MM.1S (cell line): ENCODE measurements around the gene SPEG.

Source experiments
- DNase-seq: peaks from one replicate; pipeline ENCODE4 v3.0.0-alpha.2; 2015
- H2AFZ ChIP-seq: fragments of 300-600 bp; sonication (generic); 2 replicates; pipeline ENCODE4 v1.6.0; 2016; ENCODE audit warnings: antibody characterized with exemption, low read length
- H3F3A ChIP-seq: fragments of 300-600 bp; sonication (generic); 2 replicates; pipeline ENCODE4 v1.6.1; 2016; ENCODE audit warnings: mild to moderate bottlenecking, antibody characterized with exemption, low read length, moderate library complexity, mixed read lengths; ENCODE audit not compliant: insufficient read depth
- H3K27ac ChIP-seq: fragments of 300-600 bp; sonication (generic); 2 replicates; pipeline ENCODE4 v1.5.1; 2016; ENCODE audit warnings: mild to moderate bottlenecking, low read length
- H3K27me3 ChIP-seq: fragments of 300-600 bp; sonication (generic); replicated peaks from 2 replicates; pipeline ENCODE4 v1.6.0; 2016; ENCODE audit warnings: low read length; ENCODE audit not compliant: insufficient read depth
- H3K36me3 ChIP-seq: fragments of 300-600 bp; sonication (generic); replicated peaks from 2 replicates; pipeline ENCODE4 v1.6.1; 2016; ENCODE audit warnings: mild to moderate bottlenecking, low read length, mixed read lengths; ENCODE audit not compliant: insufficient read depth
- H3K4me1 ChIP-seq: fragments of 300-600 bp; sonication (generic); 2 replicates; pipeline ENCODE4 v1.6.1; 2016; ENCODE audit warnings: low read length, mixed read lengths
- H3K4me2 ChIP-seq: fragments of 300-600 bp; sonication (generic); 2 replicates; pipeline ENCODE4 v1.6.0; 2016; ENCODE audit warnings: low read depth, low read length
- H3K4me3 ChIP-seq: fragments of 300-600 bp; sonication (generic); 2 replicates; pipeline ENCODE4 v1.5.1; 2016; ENCODE audit warnings: low read length, mixed read lengths
- H3K79me2 ChIP-seq: fragments of 300-600 bp; sonication (generic); 2 replicates; pipeline ENCODE4 v1.6.1; 2016; ENCODE audit warnings: mixed run types, low read length, mixed read lengths
- H3K9ac ChIP-seq: fragments of 300-600 bp; sonication (generic); 2 replicates; pipeline ENCODE4 v1.6.1; 2016; ENCODE audit warnings: low read length, mixed read lengths
- H3K9me2 ChIP-seq: fragments of 300-600 bp; sonication (generic); replicated peaks from 2 replicates; pipeline ENCODE4 v1.6.1; 2016; ENCODE audit warnings: mild to moderate bottlenecking, low read length, mixed read lengths; ENCODE audit not compliant: insufficient read depth
- H3K9me3 ChIP-seq: fragments of 300-600 bp; sonication (generic); replicated peaks from 2 replicates; pipeline ENCODE4 v1.6.1; 2016; ENCODE audit warnings: mild to moderate bottlenecking, low read length, mixed read lengths; ENCODE audit not compliant: insufficient read depth
- H4K20me1 ChIP-seq: fragments of 300-600 bp; sonication (generic); 2 replicates; pipeline ENCODE4 v1.6.1; 2016; ENCODE audit warnings: mild to moderate bottlenecking, low read length, moderate library complexity, mixed read lengths; ENCODE audit not compliant: insufficient read depth
- CTCF ChIP-seq: fragments of 300-600 bp; sonication (generic); IDR thresholded peaks from 2 replicates; pipeline ENCODE4 v1.5.1; 2016; ENCODE audit warnings: antibody characterized with exemption, low read length, mixed read lengths
- EZH2 ChIP-seq: fragments of 300-600 bp; sonication (generic); optimal IDR thresholded peaks from 2 replicates; pipeline ENCODE3; 2017; ENCODE audit warnings: low read depth, mild to moderate bottlenecking, antibody characterized with exemption, low read length, mixed read lengths
- EZH2phosphoT487 ChIP-seq: fragments of 300-600 bp; sonication (generic); IDR thresholded peaks from 2 replicates; pipeline ENCODE4 v1.6.1; 2018; ENCODE audit warnings: antibody characterized with exemption, low read length

The SPEG gene

GRCh38 chr2:219464286-219465032, 29.8 kb downstream of the SPEG start:
- H3K4me2 ChIP-seq = no peak overlapping the region
- H3K9me3 ChIP-seq = no peaks in the 10 kb centered on the region
- H3K27ac ChIP-seq = no peak overlapping the region
- H2AFZ ChIP-seq = no peak overlapping the region
- no peak for TF ChIP-seq EZH2phosphoT487
- no peak for TF ChIP-seq EZH2
- no peak for TF ChIP-seq CTCF
- no peak for DNase-seq
- H3K27me3 ChIP-seq = peaks cover 33% of the 10 kb centered on the region
- no peaks in the 10 kb centered on the region for H3K9me2 ChIP-seq
- H4K20me1 ChIP-seq = no peaks in the 10 kb centered on the region
- no peaks in the 10 kb centered on the region for H3K79me2 ChIP-seq
- no peak overlapping the region for H3K9ac ChIP-seq
- H3F3A ChIP-seq = no peaks in the 10 kb centered on the region
- no peaks in the 10 kb centered on the region for H3K36me3 ChIP-seq
- H3K4me3 ChIP-seq = no peak overlapping the region
- no peaks in the 10 kb centered on the region for H3K4me1 ChIP-seq

GRCh38 chr2:219465659-219466561, 31.3 kb downstream of the SPEG start:
- H3K9me3 ChIP-seq = no peaks in the 10 kb centered on the region
- no peak overlapping the region for H3K4me2 ChIP-seq
- no peak overlapping the region for H2AFZ ChIP-seq
- no peaks in the 10 kb centered on the region for H4K20me1 ChIP-seq
- no peak overlapping the region for H3K9ac ChIP-seq
- H3K4me1 ChIP-seq = no peaks in the 10 kb centered on the region
- H3K9me2 ChIP-seq = no peaks in the 10 kb centered on the region
- no peak overlapping the region for H3K4me3 ChIP-seq
- no peaks in the 10 kb centered on the region for H3K79me2 ChIP-seq
- no peak for TF ChIP-seq CTCF
- TF ChIP-seq EZH2phosphoT487 = no peak
- no peak for TF ChIP-seq EZH2
- H3K27me3 ChIP-seq = peaks cover 48% of the 10 kb centered on the region
- H3K27ac ChIP-seq = no peak overlapping the region
- DNase-seq = no peak
- H3F3A ChIP-seq = no peaks in the 10 kb centered on the region
- H3K36me3 ChIP-seq = no peaks in the 10 kb centered on the region

GRCh38 chr2:219466816-219467735, 32.4 kb downstream of the SPEG start:
- Histone ChIP-seq H4K20me1 (no peaks in the 10 kb centered on the region), H3K9me2 (no peaks in the 10 kb centered on the region), H3K27ac (no peak overlapping the region), H3K9ac (no peak overlapping the region), H3K4me3 (no peak overlapping the region), H3K36me3 (no peaks in the 10 kb centered on the region), H3K4me2 (no peak overlapping the region), H3K79me2 (no peaks in the 10 kb centered on the region), H3K9me3 (no peaks in the 10 kb centered on the region), H3F3A (no peaks in the 10 kb centered on the region), H3K4me1 (no peaks in the 10 kb centered on the region), H2AFZ (no peak overlapping the region), H3K27me3 (peaks cover 59% of the 10 kb centered on the region)
- no peak for DNase-seq
- TF ChIP-seq CTCF (no peak), EZH2 (no peak), EZH2phosphoT487 (no peak)
